ENCODE results near the gene ZNF692.

ZNF692 gene

DNA sequence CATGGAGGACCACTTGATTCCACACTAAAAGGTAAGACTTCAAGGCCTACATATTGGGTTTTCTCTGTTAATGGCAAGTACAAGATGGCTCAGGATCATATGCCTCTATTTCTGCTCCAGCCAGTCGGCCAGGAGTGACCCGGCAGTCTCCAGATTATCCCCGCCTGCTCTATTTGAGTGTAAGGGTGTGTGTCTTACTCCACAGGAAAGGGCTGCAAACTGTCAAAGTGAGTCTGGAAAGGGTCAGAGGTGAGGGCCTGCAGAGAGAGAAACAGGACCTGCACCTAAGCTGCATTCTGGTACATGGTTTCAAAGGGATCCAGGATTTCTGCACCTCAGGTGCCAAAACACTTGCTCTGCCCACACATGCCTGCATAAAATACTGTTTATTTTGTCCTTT is 9.2 kb downstream of the ZNF692 start:
- peak; percentile 3; the same call in 1 of the 2 replicates for TF ChIP-seq EP300 (IDR thresholded peaks at IDR 0.05; ENCODE audit: borderline replicate concordance)
- TF ChIP-seq EGR1 (IDR thresholded peaks at IDR 0.05): no peak

GRCh38 chr1:248849152-248849551 is 9.7 kb downstream of the ZNF692 start:
- TF ChIP-seq CREB1 (IDR thresholded peaks at IDR 0.05; ENCODE audit: low read depth) (no peak), EP300 (IDR thresholded peaks at IDR 0.05; ENCODE audit: borderline replicate concordance) (no peak), TAF1 (IDR thresholded peaks at IDR 0.05; ENCODE audit: low read depth) (no peak), USF1 (IDR thresholded peaks at IDR 0.05) (no peak), CEBPB (IDR thresholded peaks at IDR 0.05) (no peak), YY1 (IDR thresholded peaks at IDR 0.05; ENCODE audit: low read depth) (no peak), TEAD4 (IDR thresholded peaks at IDR 0.05) (no peak)

- no peak for TF ChIP-seq TAF1 (IDR thresholded peaks at IDR 0.05; ENCODE audit: low read depth)
- no peak for TF ChIP-seq TCF12 (IDR thresholded peaks at IDR 0.05; ENCODE audit: low read depth)
- no peak for TF ChIP-seq USF1 (IDR thresholded peaks at IDR 0.05)
- TF ChIP-seq ZBTB7A (IDR thresholded peaks at IDR 0.05; ENCODE audit: low read depth): no peak
- no peak for TF ChIP-seq RAD21 (IDR thresholded peaks at IDR 0.05; ENCODE audit: low read depth)
- no peak for TF ChIP-seq YY1 (IDR thresholded peaks at IDR 0.05; ENCODE audit: low read depth)
- TF ChIP-seq EP300 (IDR thresholded peaks at IDR 0.05; ENCODE audit: borderline replicate concordance): no peak
- TF ChIP-seq REST (IDR thresholded peaks at IDR 0.05; ENCODE audit: low read depth): no peak
- TF ChIP-seq CEBPB (IDR thresholded peaks at IDR 0.05): no peak
- no peak for TF ChIP-seq CREB1 (IDR thresholded peaks at IDR 0.05; ENCODE audit: low read depth)
- TF ChIP-seq FOXM1 (IDR thresholded peaks at IDR 0.05; ENCODE audit: borderline replicate concordance, low read depth): no peak
- no peak for TF ChIP-seq TEAD4 (IDR thresholded peaks at IDR 0.05)
These were observed 10.3 kb downstream of the ZNF692 start for GRCh38 chr1:248848602-248849001.

DNA sequence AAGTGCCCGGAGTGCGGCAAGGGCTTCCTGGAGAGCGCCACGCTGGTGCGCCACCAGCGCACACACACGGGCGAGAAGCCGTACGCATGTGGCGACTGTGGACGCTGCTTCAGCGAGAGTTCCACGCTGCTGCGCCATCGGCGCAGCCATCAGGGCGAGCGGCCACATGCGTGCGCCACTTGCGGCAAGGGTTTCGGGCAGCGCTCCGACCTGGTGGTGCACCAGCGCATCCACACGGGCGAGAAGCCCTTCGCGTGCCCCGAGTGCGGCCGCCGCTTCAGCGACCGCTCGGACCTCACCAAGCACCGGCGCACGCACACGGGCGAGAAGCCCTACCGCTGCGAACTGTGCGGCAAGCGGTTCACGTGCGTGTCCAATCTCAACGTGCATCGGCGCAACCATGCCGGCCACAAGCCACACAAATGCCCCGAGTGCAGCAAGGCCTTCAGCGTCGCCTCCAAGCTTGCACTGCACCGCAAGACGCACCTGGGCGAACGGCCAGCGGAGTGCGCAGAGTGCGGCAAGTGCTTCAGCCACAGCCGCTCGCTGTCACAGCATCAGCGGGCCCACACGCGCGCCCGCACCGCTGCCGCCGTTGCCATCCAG is 10.8 kb downstream of the ZNF692 start:
- TF ChIP-seq TEAD4 (IDR thresholded peaks at IDR 0.05): no peak
- no peak for TF ChIP-seq MAX (IDR thresholded peaks at IDR 0.05)
- no peak for TF ChIP-seq TCF12 (IDR thresholded peaks at IDR 0.05; ENCODE audit: low read depth)
- TF ChIP-seq USF1 (IDR thresholded peaks at IDR 0.05): no peak
- no peak for TF ChIP-seq RAD21 (IDR thresholded peaks at IDR 0.05; ENCODE audit: low read depth)
- TF ChIP-seq CEBPB (IDR thresholded peaks at IDR 0.05): no peak

DNA sequence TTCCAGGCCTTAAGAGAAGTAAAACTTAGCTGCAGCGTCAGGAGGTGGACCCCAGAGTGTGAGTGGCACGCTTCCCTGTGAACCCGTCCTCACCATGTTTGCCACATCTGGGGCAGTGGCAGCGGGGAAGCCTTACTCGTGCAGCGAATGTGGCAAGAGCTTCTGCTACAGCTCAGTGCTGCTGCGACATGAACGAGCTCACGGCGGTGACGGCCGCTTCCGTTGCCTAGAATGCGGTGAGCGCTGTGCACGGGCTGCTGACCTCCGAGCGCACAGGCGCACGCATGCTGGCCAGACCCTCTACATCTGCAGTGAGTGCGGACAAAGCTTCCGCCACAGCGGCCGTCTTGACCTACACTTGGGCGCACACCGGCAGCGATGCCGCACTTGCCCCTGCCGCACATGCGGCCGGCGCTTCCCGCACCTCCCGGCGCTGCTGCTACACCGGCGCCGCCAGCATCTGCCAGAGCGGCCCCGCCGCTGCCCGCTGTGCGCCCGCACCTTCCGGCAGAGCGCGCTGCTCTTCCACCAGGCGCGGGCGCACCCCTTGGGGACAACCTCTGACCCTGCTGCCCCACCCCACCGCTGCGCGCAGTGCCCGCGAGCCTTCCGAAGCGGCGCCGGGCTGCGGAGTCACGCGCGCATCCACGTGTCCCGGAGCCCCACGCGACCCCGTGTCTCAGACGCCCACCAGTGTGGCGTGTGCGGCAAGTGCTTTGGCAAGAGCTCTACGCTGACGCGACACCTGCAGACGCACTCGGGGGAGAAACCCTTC is 11.5 kb downstream of the ZNF692 start:
- TF ChIP-seq TAF1 (IDR thresholded peaks at IDR 0.05; ENCODE audit: low read depth): no peak
- TF ChIP-seq TCF12 (IDR thresholded peaks at IDR 0.05; ENCODE audit: low read depth): no peak
- no peak for TF ChIP-seq MAX (IDR thresholded peaks at IDR 0.05)
- no peak for TF ChIP-seq ZBTB7A (IDR thresholded peaks at IDR 0.05; ENCODE audit: low read depth)
- no peak for TF ChIP-seq NFIC (IDR thresholded peaks at IDR 0.05)
- TF ChIP-seq YY1 (IDR thresholded peaks at IDR 0.05; ENCODE audit: low read depth): no peak

- TF ChIP-seq ZBTB7A (IDR thresholded peaks at IDR 0.05; ENCODE audit: low read depth): no peak
- TF ChIP-seq YY1 (IDR thresholded peaks at IDR 0.05; ENCODE audit: low read depth): no peak
- TF ChIP-seq TEAD4 (IDR thresholded peaks at IDR 0.05): no peak
- no peak for TF ChIP-seq FOXM1 (IDR thresholded peaks at IDR 0.05; ENCODE audit: borderline replicate concordance, low read depth)
- TF ChIP-seq EP300 (IDR thresholded peaks at IDR 0.05; ENCODE audit: borderline replicate concordance): no peak
- no peak for TF ChIP-seq NFIC (IDR thresholded peaks at IDR 0.05)
- no peak for TF ChIP-seq MAX (IDR thresholded peaks at IDR 0.05)
- TF ChIP-seq RAD21 (IDR thresholded peaks at IDR 0.05; ENCODE audit: low read depth): no peak
- no peak for TF ChIP-seq USF1 (IDR thresholded peaks at IDR 0.05)
- TF ChIP-seq CEBPB (IDR thresholded peaks at IDR 0.05): no peak
- no peak for TF ChIP-seq REST (IDR thresholded peaks at IDR 0.05; ENCODE audit: low read depth)
- TF ChIP-seq TAF1 (IDR thresholded peaks at IDR 0.05; ENCODE audit: low read depth): no peak
- TF ChIP-seq CREB1 (IDR thresholded peaks at IDR 0.05; ENCODE audit: low read depth): no peak
These were observed 14.4 kb downstream of the ZNF692 start for GRCh38 chr1:248844526-248844925.

All from Ishikawa (cell line).